Umbilical cord (tissue), 2 donors: ENCODE results near the gene GZF1. TPM values are rescaled to one million over a fixed set of nuclear protein-coding genes. Genes with fewer than 3 reads are reported as not detected.

ENCODE experiments used
- DNase-seq: peaks from one replicate; pipeline ENCODE4 v3.0.0-alpha.2; 2015; ENCODE audit warnings: low spot score
- total RNA-seq: library from RNA; depleted of rRNA; stranded (reverse); fragments of >200 nt; gene quantifications from one replicate; pipeline ENCODE4 v1.2.3, GENCODE V29; 2014; ENCODE audit warnings: low replicate concordance; ENCODE audit not compliant: insufficient read depth

The GZF1 gene
- total RNA-seq, 1 donor from 2014 or later = 18.1 TPM

DNA sequence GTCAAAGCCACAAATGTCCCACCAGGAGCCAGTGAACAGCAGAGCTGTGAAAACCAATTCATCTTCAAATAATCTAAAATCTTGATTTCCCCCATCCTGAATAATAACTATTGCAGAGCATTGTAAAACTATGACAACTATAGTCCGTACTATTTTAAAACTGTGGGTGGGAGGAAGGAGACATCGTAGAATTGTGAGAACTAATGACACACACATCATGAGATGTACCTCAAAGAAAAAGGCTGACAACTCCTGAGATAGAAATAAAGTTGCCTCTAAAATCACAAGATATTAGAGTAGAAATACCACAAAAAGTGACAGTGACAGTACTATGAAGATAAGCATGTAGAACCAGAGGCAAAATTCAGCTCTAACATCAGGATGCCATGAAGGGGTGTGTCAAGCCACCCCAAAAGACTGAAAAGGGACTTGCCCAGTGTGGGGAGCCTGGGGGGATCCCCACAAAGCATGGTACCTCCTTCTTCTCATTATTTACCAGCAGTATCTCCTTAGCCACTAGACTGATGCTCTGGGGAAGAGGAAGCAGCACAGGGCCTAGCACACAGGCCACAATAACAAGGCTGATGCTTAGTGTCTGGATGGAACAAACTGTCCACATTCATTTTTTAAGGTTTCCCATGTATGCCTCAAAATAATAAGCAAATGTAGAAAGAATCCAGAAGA is 45.9 kb downstream of the GZF1 start:
- DNase-seq = no peak

DNA sequence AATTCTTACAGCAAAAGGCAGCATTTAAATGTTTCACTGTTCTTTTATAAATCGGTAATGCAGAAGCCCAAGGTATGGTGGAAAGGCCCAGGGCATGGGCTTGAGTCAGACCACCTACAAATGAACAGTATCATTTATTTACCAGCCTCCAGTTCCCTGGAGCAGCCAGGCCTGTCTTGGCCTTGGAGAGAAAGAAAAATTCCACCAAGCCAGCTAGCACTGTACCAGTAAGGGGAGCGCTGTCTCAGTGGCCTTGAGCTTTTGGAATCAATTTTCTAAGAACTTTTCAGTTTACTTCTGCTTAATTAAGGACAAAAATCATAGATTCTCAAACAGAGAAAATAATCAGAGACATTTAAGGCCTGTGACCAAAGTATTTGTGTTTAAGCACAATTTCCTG is 47.0 kb downstream of the GZF1 start:
- no peak for DNase-seq

DNA sequence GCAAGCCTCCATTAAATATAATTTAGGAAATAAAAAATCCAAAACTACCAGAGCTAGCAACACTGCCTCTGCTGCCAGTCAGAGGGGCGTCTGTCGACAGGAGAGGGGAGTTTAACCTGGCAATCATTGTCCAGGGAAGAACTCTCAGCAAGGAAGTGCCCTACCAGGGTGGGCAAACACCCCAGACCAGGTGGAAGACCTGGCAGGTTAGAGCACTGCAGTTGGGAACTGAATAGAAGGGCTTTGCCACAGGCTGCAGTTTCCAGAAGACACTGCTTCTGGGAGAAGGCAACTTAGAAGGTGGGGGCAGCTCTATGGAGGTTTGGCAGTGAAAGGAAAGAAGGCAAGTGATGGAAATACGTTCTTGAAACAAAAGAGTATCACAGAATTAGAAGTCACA is 47.8 kb downstream of the GZF1 start:
- no peak for DNase-seq

DNA sequence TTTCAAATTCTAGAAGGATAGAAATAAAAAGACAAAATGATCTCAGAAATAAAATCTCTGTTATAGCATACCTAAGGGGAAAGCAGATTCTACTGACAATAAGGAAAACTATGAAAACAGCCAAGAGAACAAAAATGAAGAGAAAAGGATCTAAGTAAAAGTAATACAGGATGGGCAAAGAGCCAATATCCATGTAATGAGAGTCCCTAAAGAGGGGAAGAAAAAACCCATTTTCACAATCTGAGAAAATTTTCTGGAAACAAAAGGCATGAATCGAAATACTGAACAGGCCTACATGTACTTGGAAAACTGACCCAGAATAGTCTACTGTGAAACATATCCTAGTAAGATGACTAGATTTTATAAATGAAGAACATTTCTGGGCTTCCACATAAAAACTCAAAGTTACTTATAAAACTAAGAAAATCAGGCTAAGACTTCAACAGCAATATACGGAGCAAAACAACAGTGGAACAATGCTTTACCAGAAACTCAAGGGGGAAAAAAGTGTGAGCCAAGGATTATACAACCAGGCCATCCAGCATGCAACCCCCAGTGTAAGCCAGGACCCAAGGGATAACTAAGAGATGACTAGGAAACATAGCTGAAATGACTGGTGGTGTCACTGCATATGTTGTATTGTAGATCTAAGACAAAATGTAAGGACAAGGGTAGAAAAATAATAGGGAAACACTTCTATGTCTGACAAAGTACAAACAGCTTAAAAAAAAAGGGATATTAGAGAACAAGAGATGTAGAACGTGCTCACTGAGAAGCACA is 49.1 kb downstream of the GZF1 start:
- no peak for DNase-seq

DNA sequence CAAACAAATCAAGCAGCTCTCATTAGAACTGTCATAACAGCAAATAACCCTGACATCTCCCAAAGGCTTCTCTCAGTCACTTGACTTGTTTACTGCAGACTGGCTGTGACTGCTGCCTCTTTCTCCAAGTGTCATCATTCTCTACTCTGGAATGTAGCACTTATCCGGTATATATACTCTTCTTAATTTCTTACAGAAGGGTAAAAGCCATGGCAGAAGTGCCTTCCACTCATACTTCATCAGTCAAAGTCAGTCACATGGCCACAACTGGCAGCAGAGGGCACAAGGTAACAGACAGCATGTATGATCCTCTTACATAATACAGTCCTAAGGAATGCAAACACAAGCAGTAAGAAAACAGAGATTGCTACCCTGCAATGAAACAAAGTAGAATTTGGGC is 50.0 kb downstream of the GZF1 start:
- DNase-seq = no peak

DNA sequence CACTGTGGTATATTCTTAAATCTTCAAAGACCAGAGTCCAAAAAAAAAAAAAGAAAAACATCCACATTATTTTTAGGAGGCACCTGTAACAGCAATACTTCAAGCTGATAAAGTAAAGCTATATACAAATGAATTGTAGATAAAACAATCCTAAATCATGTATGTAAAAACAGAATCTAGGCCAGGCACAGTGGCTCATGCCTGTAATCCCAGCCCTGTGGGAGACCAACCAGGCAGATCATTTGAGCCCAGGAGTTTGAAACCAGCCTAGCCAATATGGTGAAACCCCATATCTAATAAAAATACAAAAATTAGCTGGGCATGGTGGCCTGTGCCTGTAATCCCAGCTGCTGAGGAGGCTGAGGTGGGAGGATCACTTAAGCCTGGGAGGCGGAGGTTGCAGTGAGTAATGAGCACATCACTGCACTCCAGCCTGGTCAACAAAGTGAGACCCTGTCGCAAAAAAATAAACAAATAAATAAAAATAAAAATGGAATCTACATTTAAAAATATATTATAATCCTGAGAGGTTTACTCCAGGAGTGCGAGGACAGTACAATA is 52.0 kb downstream of the GZF1 start:
- no peak for DNase-seq

DNA sequence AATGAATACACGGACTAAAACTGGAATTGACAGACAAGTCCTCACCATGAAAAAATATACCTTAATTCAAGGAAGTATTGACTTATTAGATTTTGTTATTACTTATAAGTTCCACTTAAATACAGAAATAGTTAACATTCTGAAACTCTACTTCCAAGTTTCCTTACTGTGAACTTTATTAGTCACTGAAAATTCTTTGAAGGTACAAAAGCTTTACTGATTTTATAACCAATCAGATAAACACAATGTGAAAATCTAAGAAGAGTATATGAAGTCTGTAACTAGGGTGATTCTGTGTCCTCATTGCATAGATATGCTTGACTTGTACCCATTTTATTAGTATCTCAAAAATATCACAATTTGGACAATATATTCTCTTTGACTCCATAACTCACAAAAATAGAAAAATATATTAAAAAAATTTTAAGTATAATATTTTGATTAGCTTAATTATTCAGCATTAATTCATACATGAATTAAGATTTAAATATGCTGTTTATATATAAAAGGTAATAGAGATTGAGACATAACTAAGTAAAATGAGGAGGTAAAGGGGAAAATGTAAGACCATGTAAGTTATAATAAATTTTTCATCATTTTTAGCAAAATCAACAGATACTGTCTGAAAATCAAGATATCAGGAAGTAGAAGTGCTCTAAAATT is 52.7 kb downstream of the GZF1 start:
- DNase-seq = no peak

DNA sequence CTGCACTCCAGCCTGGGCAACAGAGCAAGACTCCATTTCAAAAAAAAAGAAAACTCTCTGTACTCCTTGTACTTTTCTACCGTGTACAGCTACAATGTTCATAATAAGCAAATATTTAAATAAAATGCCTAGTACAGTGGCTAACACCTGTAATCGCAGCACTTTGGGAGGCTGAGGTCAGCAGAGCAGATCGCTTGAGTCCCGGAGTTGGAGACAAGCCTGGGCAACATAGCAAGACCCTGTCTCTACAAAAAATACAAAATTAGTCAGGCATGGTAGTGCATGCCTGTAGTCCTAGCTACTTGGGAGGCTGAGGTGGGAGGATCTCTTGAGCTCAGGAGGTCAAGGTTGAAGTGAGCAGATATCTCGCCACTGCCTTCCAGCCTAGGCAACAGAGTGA is 53.6 kb downstream of the GZF1 start:
- no peak for DNase-seq

DNA sequence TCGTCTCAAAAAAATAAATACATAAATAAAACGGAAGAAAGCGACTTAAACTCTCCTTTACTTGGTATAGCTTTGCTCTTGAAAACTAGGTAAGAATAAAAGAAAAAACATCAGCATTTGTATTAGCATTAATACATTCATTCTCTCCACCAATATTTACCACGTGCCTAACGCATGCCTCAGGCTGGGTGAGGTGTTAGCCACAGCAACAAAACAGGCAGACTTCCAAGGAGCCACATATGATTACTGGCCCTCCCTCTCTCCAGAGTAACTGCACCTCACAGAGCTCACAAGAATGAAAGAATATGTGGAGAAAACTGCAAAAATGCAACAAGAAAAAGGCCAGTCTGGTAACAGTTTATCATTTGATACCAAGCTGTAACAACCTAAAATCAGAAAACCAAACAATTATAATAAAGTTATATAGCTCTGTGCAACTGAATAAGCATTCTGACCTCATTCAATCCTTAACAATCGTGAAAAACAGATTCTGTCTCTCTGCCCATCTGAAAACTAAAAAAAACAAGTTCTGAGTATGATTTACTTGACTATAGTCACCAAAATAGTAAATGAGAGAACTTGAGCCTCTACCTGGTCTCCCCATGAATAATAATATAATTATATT is 54.1 kb downstream of the GZF1 start:
- no peak for DNase-seq

DNA sequence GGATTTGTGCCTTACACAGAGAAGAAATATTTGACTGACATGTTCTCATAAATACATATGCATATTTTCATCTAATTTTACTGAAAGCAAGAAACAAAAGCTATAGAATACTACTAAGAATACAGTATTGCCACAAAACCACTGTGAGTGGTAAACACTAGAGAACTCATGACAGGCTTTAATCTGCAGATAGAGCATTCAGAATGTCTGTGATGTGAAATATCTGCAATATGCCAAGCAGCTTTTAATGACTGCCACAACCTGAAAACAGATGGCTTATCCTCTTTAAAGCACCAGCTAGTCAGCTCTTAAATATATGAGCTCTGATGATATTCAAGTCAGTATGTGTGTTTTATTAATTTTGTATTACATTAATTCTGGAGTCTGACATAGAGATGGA is 55.9 kb downstream of the GZF1 start:
- no peak for DNase-seq

DNA sequence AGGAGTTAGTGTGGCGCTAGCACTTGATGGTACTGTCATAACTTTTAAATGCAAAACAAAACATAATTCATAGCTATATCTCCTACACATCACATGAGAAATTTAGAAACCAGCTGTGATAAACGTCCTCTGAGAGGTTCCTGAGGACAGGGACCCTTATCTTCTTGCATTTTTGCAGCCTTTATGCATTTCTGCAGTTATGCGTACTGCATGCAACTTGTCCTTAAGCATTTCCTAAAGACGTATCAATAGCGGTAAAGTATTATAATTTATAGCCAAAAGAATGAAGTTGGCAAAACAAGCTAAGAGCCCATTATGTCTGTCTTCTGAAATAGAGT is 57.6 kb downstream of the GZF1 start:
- no peak for DNase-seq

DNA sequence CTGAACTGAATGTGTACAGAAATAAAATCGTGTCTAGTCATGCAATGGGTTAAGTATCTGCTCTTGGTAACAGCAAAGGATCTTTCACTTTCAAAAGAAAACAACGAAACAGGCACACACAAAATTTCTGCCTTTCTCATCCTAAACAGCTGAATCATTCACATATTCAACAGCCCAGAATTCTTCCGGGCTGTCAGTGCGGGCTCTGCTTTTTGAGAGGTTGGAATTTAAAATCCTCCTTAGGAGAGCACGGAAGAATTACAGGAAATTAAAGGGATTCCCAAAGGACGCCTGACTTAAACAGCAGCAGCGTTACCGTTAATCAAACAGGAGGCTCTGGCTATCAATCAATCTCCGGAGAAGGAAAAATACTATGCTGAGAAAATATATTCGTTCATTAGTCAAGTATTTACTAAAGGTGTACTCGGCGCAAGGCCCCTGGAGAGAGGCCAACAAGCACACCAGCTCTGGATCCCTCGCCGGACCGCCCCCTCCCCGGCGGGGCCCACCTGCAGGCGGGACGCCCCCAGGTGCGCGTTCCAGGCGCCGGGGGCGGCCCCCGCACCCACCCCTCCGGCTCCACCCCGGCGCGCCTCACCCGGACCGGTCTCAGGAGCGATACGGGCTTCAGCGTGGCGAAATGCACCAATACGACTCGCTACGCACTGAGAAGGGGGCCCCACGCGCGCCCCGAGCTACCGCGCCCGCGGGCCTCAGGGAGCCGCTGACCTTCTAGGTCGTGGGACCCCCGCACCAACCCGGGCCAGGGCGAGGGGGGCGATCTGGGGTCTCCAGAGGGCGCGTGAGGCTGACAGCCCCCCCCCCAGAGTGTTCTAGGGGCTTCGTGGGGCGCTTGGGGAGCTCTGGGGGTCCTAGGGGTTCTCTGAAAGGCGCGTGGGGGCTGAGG is 58.3 kb downstream of the GZF1 start:
- DNase-seq = peak; percentile 54

DNA sequence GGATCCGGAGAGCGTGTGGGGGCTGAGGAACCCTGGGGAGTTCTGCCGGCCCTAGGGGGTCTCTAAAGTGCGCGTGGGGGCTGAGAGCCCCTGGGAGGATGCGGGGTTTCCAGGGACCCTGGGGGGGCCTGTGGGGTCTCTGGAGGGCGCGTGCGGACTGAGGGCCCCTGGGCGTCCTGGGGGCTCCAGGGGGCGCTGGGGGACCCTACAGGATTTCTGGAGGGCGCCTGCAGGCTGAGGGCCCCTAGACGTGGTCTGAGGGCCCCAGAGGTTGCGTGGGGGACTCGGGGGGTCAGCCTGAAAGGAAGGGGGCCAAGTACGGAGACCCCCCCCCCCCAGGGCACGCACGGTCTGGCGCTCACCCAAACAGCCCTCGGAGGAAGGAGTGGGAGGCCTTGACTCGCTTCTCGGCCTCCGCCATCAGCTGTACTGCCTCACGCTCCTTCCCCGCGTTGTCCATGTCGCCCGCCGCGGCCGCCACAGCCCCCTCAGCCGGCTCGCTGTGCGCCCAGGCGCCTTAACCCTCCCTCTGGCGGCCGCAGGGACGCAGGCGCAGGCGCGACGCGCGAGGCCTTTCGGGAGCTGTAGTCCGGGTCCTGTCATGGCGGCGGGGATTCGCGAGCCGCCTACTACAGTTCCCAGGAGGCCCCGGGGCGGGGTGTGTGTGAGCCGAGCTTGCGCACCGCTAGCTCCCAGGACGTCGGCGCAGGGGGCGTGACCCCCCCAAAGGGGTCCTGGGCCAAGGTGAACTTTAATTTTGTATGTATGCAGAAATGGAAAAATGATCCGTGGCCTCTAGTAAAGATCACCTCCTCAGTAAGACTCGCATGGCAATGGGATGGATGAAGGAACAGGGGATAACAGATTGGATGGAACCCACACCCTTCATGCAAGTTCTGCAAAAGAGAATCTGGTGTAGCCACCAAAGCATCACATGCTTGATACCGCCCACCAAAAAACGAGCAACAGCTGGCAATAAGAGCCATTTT is 59.3 kb downstream of the GZF1 start, which contains the start of gene NAPB:
TSS of gene NAPB (minus strand) at position 546 of the 989 bp plus-strand sequence. CDS start at position 460, 86 bp downstream.
- DNase-seq = peak; percentile 97

Other genes with a start within 250 kb of the GZF1 start
- 34.4 TPM for gene NXT1, start 11.4 kb upstream of the GZF1 start, total RNA-seq
- 26.5 TPM for gene NAPB, start 59.3 kb downstream of the GZF1 start, total RNA-seq
- not detected for gene CSTL1, start 77.5 kb downstream of the GZF1 start, total RNA-seq
- not detected for gene CST11, start 90.7 kb downstream of the GZF1 start, total RNA-seq
- not detected for gene CST8, start 128.9 kb downstream of the GZF1 start, total RNA-seq
- 0.96 TPM for gene CST9L, start 206.3 kb downstream of the GZF1 start, total RNA-seq
- gene CST9, start 243.7 kb downstream of the GZF1 start, total RNA-seq = not detected